Spleen (tissue), 3 donors: Measurements from ENCODE around the gene MSGN1.

Source experiments
- POLR2A ChIP-seq, 3 donors: fragments of 450-650 bp; IDR thresholded peaks; one replicate each; pipeline ENCODE4 v1.5.1; 2017; ENCODE audit warnings: antibody characterized with exemption in 3 of 3, mild to moderate bottlenecking in 1 of 3
- POLR2AphosphoS5 ChIP-seq, 3 donors: sonication (generic); formaldehyde crosslinking; IDR thresholded peaks; one replicate each; pipeline ENCODE4 v1.5.1; 2017; ENCODE audit warnings: antibody characterized with exemption in 3 of 3

DNA sequence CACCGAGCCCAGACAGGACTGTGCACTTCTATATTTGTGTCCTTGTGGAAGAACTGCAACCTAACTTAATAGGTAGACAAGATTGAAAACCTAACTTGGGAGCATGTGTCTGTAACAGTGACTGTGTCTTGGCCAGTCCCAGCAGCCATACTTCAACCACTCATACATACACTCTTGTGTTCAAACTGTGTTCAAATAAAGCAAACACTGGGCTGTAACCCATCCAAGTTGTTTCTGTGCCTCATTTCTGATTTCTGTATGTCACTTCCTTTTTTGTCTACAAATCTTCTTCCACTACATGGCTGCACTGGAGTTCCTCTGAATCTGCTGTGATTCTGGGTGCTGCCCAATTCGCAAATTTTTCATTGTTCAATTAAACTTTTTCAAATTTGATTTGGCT lies 31.0 kb downstream of the MSGN1 start:
- no peak for TF ChIP-seq POLR2AphosphoS5 (IDR thresholded peaks at IDR 0.05)
- TF ChIP-seq POLR2A (IDR thresholded peaks at IDR 0.05) = no peak
